Activated CD8-positive, alpha-beta T cell treated with anti-CD3 and anti-CD28 coated beads for 36 hours (primary cell): ENCODE data around the gene CSRP2. TPM values are rescaled to one million over a fixed set of nuclear protein-coding genes. Genes with fewer than 3 reads are reported as not detected.

ENCODE experiments used
- ATAC-seq: fragments of 200-7000 bp; cut with Tn5 transposase; one replicate; pipeline ENCODE4 v1.10.0; 2021; ENCODE audit warnings: mild to moderate bottlenecking, moderate library complexity
- CTCF ChIA-PET: fragments of 350-600 bp; sonication (Branson Sonifier 250); formaldehyde crosslinking; loops from one replicate; lab custom pipeline; 2021; ENCODE audit warnings: antibody characterized with exemption; lab: Charles Lee
- POLR2A ChIA-PET: fragments of 350-600 bp; sonication (Branson Sonifier 250); formaldehyde crosslinking; loops from one replicate; lab custom pipeline; 2021; ENCODE audit warnings: antibody characterized with exemption; lab: Charles Lee
- DNase-seq: peaks from one replicate; pipeline ENCODE4 v3.0.0-alpha.2; 2020
- H3K27ac Mint-ChIP-seq: one replicate; pipeline ENCODE4 v1.8.0; 2021; ENCODE audit warnings: mild to moderate bottlenecking, mixed read lengths
- H3K27me3 Mint-ChIP-seq: one replicate; pipeline ENCODE4 v1.8.0; 2021; ENCODE audit warnings: mixed read lengths
- H3K36me3 Mint-ChIP-seq: one replicate; pipeline ENCODE4 v1.8.0; 2021; ENCODE audit warnings: low read depth, mixed read lengths
- H3K4me1 Mint-ChIP-seq: one replicate; pipeline ENCODE4 v1.8.0; 2021; ENCODE audit warnings: low read depth, mixed read lengths
- H3K4me3 Mint-ChIP-seq: one replicate; pipeline ENCODE4 v1.8.0; 2021; ENCODE audit warnings: mild to moderate bottlenecking, moderate library complexity, mixed read lengths
- H3K9me3 Mint-ChIP-seq: one replicate; pipeline ENCODE4 v1.8.0; 2021; ENCODE audit warnings: mixed read lengths
- intact Hi-C: fragments of 100-400 bp; cut with micrococcal nuclease; formaldehyde crosslinking; loops from one replicate; pipeline ENCODE4 v1.10.0; 2022
- total RNA-seq, 2 experiments: library from RNA; stranded (reverse); gene quantifications; one replicate each; pipeline ENCODE4 v1.2.3, GENCODE V29; 2021
- TF ChIP-seq, protein P1 (sequence below): fragments of 200-600 bp; IDR thresholded peaks from one replicate; pipeline ENCODE4 v1.8.0; 2022; ENCODE audit warnings: antibody characterized with exemption, mild to moderate bottlenecking

The CSRP2 gene
- total RNA-seq, 2 experiments from 2014 or later = 1.2 to 1.8 TPM

DNA sequence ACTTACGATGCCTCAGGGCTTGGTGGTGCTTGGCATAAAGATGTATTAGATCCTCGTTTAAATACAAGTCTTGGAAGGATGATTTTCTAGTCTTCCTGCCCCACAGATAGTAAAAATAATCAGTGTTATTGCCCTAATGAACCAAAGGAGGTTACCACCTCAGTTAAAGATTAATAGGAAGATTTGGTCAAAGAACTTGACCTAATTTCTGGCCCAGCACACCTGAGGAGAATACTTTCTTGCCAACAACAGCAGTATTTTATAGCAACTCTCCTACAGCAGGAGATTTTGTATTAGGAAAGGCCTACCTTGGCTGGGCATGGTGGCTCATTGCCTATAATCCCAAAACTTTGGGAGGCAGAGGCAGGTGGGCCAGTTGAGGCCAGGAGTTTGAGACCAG is 31.6 kb downstream of the CSRP2 start:
- Mint-ChIP-seq H3K4me1 (no peaks in the 10 kb centered on the region), H3K4me3 (no peak overlapping the region), H3K27me3 (no peaks in the 10 kb centered on the region), H3K27ac (no peak overlapping the region), H3K9me3 (no peaks in the 10 kb centered on the region), H3K36me3 (peaks cover 23% of the 10 kb centered on the region)
- POLR2A ChIA-PET = no interaction called here
- CTCF ChIA-PET = no interaction called here
- no peak for ATAC-seq
- intact Hi-C loops = no loop called here
- DNase-seq = no peak
- TF ChIP-seq, protein P1, sequence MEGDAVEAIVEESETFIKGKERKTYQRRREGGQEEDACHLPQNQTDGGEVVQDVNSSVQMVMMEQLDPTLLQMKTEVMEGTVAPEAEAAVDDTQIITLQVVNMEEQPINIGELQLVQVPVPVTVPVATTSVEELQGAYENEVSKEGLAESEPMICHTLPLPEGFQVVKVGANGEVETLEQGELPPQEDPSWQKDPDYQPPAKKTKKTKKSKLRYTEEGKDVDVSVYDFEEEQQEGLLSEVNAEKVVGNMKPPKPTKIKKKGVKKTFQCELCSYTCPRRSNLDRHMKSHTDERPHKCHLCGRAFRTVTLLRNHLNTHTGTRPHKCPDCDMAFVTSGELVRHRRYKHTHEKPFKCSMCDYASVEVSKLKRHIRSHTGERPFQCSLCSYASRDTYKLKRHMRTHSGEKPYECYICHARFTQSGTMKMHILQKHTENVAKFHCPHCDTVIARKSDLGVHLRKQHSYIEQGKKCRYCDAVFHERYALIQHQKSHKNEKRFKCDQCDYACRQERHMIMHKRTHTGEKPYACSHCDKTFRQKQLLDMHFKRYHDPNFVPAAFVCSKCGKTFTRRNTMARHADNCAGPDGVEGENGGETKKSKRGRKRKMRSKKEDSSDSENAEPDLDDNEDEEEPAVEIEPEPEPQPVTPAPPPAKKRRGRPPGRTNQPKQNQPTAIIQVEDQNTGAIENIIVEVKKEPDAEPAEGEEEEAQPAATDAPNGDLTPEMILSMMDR = no peak

DNA sequence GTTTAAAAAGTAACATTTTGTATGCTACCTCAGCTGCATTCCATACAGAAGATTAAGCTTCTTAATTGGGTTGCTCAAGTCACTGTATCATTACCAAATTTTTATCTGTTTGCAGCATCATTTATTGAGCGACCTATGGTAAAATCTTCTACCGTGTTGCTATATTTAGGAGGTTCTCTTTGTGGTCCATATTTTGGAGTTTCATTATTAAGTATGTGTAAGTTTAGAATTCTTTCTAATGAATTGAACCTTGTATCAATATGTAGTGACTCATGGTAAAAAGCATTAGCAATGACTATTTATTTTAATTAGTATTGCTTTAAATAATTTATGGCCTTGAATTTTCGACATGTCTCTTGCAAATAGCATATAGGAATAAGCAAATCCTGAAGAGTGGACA is 42.2 kb downstream of the CSRP2 start:
- H3K27me3 Mint-ChIP-seq = no peaks in the 10 kb centered on the region
- TF ChIP-seq, protein P1 = no peak
- intact Hi-C loops = no loop called here
- no peak for ATAC-seq
- CTCF ChIA-PET = no interaction called here
- no peak overlapping the region for H3K4me3 Mint-ChIP-seq
- H3K36me3 Mint-ChIP-seq = peaks cover 8% of the 10 kb centered on the region
- no peak overlapping the region for H3K27ac Mint-ChIP-seq
- POLR2A ChIA-PET = no interaction called here
- H3K9me3 Mint-ChIP-seq = no peaks in the 10 kb centered on the region
- no peaks in the 10 kb centered on the region for H3K4me1 Mint-ChIP-seq
- no peak for DNase-seq

DNA sequence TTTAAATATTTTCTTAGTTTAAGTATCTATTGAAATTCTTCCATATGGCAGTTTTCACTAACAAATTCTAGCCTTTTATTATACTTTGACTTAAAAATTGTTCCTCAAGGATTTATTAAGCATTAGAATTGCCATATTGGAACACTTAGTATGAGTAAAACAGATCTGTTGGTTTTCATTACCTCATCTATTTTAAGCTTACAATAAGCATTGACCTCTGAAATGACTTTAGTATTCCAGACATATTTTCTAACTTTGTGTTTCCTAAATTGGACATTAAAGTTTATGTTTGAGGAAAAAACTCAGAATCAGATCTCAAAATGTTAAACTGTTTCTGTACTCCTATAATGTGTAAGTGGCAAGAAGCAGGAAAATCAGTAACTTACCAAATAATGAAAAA is 48.4 kb downstream of the CSRP2 start:
- no peaks in the 10 kb centered on the region for H3K27me3 Mint-ChIP-seq
- no peaks in the 10 kb centered on the region for H3K4me1 Mint-ChIP-seq
- DNase-seq (no peak), ATAC-seq (no peak)
- H3K9me3 Mint-ChIP-seq = no peaks in the 10 kb centered on the region
- ChIA-PET CTCF (no interaction called here), POLR2A (no interaction called here)
- no peak overlapping the region for H3K4me3 Mint-ChIP-seq
- H3K27ac Mint-ChIP-seq = no peak overlapping the region
- TF ChIP-seq, protein P1 = no peak
- peaks cover 21% of the 10 kb centered on the region for H3K36me3 Mint-ChIP-seq
- intact Hi-C loops = no loop called here

DNA sequence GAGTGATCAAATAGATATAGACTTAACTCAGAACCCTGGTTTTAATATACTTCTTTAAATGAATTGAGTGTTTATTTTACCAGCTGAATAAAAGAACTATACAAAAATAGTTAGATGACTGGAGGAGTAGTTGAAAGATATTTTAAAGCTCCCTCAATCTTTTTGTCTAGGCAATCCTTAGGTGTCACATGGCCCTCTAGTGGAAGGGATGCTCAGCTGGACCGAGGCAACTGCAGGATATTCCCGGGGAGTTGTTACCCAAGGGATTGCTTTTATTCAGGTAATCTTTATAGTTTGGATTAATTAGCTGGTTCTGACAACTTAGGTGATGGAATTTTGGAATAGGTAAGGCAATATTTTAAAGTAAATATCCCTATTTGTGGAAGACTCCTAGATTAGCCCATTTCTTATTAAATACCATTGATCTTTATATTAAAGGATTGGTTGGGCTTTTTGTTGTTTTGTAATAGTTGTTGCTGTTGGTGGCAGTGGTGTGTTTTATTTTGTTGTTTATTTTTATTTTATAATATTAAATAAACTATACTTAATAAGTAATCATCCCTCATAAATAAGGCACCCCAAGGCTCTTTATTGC is 57.8 kb downstream of the CSRP2 start:
- peaks cover 3% of the 10 kb centered on the region for H3K36me3 Mint-ChIP-seq
- no peak for DNase-seq
- intact Hi-C loops = no loop called here
- ChIA-PET POLR2A (interaction anchor here (0.6 kb wide), 1 partner anchor 34 kb away, joined by 3 read pairs; no protein-coding TSS in a partner anchor), CTCF (interaction anchor here (0.6 to 1.2 kb wide), 5 partner anchors 11 to 207 kb away, joined by 3 to 4 read pairs (median 3); no protein-coding TSS in a partner anchor)
- TF ChIP-seq, protein P1 = no peak
- no peak overlapping the region for H3K4me3 Mint-ChIP-seq
- H3K9me3 Mint-ChIP-seq = no peaks in the 10 kb centered on the region
- H3K27me3 Mint-ChIP-seq = no peaks in the 10 kb centered on the region
- H3K4me1 Mint-ChIP-seq = no peaks in the 10 kb centered on the region
- H3K27ac Mint-ChIP-seq = no peak overlapping the region
- ATAC-seq = no peak

DNA sequence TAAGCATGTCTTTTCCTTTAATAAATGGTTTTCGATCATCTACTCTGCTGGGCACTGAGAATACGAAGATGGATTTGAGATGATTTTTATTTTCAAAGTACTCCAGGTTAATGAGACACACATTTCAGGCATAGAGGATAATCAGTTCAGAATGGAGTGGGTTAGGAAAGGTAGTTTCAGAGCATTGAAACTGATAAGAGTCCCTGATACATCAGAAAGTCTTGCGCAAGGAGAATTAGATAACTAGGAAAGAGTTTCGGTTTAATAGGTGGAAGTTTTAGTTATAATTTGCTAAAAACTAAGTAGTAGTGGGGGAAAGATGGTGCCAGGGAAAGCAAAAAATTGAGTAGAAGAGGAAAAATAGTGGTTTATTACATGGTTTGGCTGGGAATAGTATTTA is 64.8 kb downstream of the CSRP2 start:
- H3K4me3 Mint-ChIP-seq = no peak overlapping the region
- H3K27ac Mint-ChIP-seq = no peak overlapping the region
- no peak for ATAC-seq
- H3K9me3 Mint-ChIP-seq = no peaks in the 10 kb centered on the region
- peaks cover 5% of the 10 kb centered on the region for H3K36me3 Mint-ChIP-seq
- ChIA-PET POLR2A (no interaction called here), CTCF (no interaction called here)
- TF ChIP-seq, protein P1 = no peak
- no peaks in the 10 kb centered on the region for H3K4me1 Mint-ChIP-seq
- no peak for DNase-seq
- intact Hi-C loops = no loop called here
- H3K27me3 Mint-ChIP-seq = no peaks in the 10 kb centered on the region
